HG02852 (cell line): ENCODE measurements around the gene ELN.
A peak's percentile ranks its signal among the peaks of the same experiment; 100 is the strongest.
"Not testable (repeated sequence)": the region's sequence is repeated elsewhere in the genome, so short reads cannot be mapped to it uniquely, and the experiment has no call there.

Experiments
- ATAC-seq: cut with Tn5 transposase; IDR thresholded peaks from one replicate; pipeline ENCODE4 v1.9.1; 2021; ENCODE audit warnings: mild to moderate bottlenecking, moderate library complexity; ENCODE audit not compliant: unreplicated experiment

The ELN gene

DNA sequence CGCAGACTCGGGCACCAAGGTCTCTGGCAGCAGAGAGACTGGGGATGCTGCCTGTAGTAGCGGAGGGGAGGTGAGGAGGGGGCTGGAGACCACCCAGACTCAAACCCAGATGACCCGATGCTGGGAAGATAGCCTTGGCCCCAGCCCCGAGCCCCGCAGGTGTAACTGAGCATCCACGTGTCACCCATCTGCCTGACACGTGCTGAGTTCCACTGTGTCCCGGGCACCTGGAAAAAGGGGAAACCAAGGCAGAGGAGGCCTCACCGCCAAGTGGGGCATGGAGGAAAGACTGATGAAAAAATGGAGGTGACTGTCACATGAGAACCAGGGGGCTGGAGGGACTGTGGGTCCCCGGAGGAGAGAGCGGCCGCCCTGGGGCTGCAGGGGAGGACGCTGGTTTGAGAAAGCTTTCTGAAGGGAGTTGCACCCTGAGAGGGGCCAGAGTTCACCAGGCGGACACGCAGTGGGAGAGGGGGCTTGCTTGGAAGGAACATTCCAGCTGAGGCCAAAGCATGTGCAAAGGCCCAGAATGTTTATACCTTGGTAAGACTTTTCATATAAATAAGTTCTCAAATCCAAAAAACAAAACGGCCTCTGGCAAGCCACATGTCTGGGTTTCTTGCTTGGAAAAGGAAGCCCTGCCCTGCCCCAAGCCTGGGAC, 27.4 kb upstream of the ELN start:
- ATAC-seq, result no peak

DNA sequence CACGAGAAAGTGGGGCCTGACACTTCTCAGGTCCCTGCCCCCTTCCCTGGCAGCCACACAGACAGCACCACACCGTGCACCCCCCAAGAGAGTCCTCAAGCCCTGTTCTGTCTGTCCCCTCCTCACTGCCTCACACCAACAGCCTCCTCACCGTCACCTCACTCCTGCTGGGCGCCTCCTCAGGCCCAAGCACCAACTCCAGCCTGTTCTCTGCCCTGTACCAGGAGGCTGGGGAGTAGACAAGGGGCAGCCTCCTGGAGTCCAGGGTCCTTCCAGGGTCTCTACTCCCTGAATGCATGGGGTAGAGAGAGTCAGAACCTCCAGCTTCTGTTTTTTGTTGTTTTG, 26.9 kb upstream of the ELN start:
- ATAC-seq, result no peak

GRCh38 chr7:74002474-74003017, 25.4 kb upstream of the ELN start:
- no peak for ATAC-seq

- ATAC-seq, result no peak
These were observed 24.4 kb upstream of the ELN start for GRCh38 chr7:74003621-74004020.

DNA sequence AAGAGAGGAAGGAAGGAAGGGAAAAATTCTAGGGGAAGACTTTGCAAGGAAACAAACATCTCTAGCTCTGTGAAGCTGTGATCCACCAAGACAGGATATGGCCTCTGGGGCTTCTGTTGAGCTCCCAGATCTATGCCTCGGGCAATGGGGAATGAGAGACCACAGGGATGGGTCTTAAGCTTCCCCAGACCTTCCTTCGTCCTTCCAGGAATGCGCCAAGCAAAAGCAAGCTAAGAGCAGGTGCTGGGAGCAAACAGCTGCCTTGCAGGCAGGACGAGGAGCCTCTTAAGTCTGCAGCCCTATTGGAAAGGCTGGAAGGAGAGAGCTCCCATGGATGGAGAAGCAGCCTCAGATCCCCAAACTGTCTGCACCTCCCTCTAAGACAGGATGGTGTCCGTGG, 21.9 kb upstream of the ELN start:
- ATAC-seq, result no peak

GRCh38 chr7:74006451-74007241, 21.3 kb upstream of the ELN start:
- no peak for ATAC-seq

DNA sequence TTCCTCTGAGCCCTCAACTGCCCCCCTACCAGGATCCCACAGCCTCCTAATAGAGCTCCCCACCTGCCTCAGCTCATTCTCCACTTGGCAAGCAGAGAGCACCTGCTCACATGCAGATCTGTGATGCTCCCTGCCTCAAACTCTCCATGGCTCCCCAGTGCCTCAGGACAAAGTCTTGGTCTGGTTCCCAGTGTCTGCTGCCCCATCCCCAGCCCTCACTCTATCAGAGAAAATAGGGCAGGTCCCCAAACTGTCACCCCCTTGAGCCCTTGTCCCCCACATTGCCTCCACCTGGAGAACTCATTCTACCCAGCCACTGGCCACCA, 20.8 kb upstream of the ELN start:
- no peak for ATAC-seq

DNA sequence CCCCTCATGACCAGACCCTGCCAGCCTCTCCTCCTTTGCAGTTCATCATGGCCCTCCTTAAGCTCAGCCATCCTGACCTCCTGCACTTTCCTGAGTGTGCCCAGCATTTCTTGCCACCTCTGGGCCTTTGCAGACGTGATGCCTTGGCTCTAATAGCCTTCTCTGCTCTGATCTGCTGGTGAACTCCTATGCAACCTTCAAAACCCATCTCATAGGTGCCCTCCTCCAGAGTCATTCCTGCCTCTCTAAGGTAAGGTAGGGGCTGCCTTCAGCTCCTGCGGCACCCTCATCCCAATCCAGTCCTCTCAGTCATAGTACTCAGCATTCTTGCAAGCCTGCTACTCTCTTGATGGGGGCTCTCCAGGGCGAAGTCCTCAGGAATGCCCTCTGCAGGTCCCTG, 19.3 kb upstream of the ELN start:
- ATAC-seq, result no peak

DNA sequence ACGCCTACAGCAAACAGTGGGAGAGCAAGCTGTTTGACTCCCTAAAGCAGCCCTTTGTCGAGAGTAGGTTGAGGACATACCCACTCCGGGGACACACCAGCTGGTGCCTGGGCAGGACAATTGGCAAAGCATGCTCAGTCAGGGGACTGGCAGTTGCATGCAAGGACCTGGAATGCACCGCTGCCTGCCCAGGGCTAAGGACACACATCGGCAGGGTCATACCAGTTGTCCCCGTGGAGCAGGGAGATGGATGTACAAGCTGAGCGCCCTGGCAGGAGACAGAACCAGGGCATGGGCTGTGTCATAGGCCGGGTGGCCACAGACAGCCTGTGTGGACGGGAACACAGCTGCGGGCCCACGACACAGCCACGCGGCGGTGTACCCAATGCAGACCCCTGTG, 18.3 kb upstream of the ELN start:
- no peak for ATAC-seq

DNA sequence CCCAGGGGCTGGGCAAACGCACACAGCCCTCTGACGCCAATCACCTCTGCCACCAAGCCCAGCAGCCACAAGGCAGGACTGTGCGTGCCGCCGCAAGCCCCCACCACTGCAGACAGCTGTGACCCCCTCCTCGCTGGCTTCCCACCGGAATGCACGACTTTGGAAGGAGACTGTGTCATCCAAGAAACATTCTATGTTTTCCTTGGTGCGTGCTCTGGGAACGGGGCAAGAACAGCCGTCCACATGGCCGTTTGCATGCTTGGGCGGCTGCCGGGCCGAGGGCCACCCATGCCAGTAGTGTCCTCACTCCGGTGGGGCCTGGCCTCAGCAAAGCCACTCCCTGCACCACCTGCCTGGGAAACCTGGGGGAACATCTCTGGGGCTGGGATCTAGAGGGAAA, 17.6 kb upstream of the ELN start:
- no peak for ATAC-seq

- not testable (repeated sequence) for ATAC-seq
These were observed 16.6 kb upstream of the ELN start for GRCh38 chr7:74011421-74011820.

DNA sequence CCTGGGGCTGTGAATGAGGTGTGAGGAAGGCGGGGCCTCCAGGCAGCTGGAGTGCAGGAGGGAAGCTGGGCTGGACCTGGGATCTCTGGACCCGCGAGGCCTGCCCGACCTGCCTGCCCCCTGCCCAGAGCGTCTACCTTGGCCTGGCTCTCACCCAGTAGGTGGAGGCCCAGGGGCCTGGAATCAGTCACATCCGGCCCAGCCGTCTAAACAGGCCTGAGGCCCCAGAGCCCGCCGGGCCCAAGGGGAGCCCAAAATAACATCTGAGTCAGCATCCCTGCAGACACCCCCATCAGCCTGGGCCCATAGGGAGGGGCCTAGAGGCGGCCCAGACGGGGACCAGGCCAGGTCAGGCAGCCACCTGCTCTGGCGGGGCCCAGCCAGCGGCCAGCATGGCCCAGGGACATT, 15.1 kb upstream of the ELN start:
- peak; percentile 96 for ATAC-seq

GRCh38 chr7:74013539-74014272, 14.3 kb upstream of the ELN start:
- no peak for ATAC-seq

DNA sequence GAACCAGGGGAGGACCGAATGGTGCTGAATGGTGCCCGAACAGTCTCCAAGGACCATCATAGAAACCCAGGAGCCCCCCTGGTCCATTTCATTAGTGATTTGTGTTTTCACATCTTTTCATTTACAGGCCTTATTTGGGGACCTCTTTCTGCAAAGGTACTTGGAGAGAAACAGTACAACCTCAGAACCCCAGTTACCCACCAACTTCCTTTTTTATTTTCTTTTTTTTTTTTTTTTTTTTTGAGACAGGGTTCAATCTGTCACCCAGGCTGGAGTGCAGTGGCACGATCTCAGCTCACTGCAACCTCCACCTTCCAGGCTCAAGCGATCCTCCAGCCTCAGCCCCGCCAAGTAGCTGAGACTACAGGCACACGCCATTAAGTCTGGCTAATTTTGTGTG, 13.0 kb upstream of the ELN start:
- no peak for ATAC-seq

GRCh38 chr7:74015670-74016069, 12.3 kb upstream of the ELN start:
- no peak for ATAC-seq

DNA sequence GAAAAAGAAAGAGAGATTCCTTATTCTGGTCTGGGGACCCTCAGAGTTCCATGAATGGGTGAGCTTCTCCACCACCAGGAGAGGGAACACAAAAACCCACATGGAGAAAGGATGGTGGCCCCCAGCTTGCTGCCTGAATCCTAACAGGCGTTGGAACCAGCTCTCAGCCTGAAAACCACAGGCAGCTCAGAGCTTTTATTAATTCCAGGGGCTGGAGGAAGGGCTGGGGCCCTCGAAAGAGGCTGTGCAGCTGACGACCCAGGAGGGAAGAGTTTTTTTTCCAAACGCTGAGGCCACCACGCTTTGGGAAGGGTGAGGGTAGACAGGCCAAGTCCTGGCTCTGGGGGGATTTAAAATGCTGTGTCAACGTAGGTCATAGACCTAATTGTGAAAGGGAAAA, 10.8 kb upstream of the ELN start:
- ATAC-seq, result no peak

DNA sequence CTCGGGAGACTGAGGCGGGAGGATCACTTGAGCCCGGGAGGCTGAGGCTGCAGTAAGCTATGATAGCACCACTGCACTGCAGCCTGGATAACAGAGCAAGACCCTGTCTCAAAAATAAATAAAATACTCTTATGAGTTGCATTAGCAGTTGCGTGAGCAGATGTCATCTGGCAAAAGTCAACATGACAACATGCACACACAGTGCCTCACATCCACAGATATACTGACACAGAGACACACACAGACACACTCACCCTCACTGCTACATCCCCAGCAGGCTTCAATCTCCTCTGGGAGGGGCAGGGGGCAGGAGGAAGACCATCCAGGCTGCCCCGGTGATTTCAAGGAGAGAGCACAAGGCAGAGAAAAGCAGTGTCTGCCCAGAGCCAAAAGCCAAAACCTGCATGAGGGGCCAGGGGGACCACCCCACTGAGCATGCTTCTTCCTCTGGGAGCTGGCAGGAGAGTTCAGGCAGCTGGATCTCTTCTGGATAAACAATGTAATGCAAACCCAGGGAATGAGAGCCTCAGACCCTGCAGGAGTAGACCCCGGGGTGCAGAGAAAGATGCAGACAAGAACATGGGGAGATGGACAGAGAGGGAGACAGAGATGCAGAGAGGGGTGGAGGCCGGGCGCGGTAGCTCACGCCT, 9.6 kb upstream of the ELN start:
- ATAC-seq, result no peak

- no peak for ATAC-seq
These were observed 8.8 kb upstream of the ELN start for GRCh38 chr7:74019149-74019548.

- ATAC-seq, result no peak
These were observed 7.6 kb upstream of the ELN start for GRCh38 chr7:74020390-74020789.

- no peak for ATAC-seq
These were observed 6.2 kb upstream of the ELN start for GRCh38 chr7:74021546-74022320.

DNA sequence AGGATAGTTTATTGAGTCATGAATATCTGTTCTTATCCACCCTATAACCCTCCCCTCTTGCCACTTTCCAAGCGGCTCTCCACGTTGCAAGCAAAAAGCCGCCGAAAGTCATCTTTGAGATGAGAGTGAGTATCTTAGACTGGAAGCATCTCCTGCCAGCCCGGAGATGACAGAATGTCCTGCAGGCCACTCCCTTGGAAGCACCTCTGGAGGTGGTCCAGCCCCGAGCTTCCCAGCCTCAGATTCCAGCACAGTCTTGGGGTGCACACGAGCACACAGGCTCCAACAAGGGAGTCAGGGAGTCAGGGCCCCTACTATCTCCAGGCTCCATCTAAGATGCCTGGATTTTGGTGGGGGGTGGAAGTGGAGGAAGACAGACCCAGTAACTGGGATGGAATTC, 5.5 kb upstream of the ELN start:
- ATAC-seq, result no peak
